Caco-2 (cell line): Measurements from ENCODE around the gene HS1BP3. TPM values are rescaled to one million over a fixed set of nuclear protein-coding genes. Genes with fewer than 3 reads are reported as not detected.

Experiments used
- BruUV-seq: library from RNA; stranded (reverse); fragments of 400-500 nt; replicated peaks from 2 replicates; lab custom pipeline; 2021; lab: Mats Ljungman, UMichigan
- CTCF ChIA-PET: fragments of 300-600 bp; sonication (Branson Sonifier 250); formaldehyde crosslinking; loops from one replicate; lab custom pipeline; 2022; ENCODE audit warnings: antibody characterized with exemption; lab: Charles Lee
- POLR2A ChIA-PET: fragments of 300-600 bp; sonication (Branson Sonifier 250); formaldehyde crosslinking; loops from one replicate; lab custom pipeline; 2022; ENCODE audit warnings: antibody characterized with exemption; lab: Charles Lee
- DNase-seq, 2 experiments: peaks; one replicate each; pipeline versions ENCODE4 v3.0.0 to v3.0.0-alpha.2; 2020 to 2022
- H3K27me3 ChIP-seq: replicated peaks from 2 replicates; pipeline ENCODE4 v1.6.0; 2011; ENCODE audit warnings: low read length; ENCODE audit not compliant: control insufficient read depth, insufficient read depth
- H3K36me3 ChIP-seq: 2 replicates; pipeline ENCODE4 v1.5.1; 2011; ENCODE audit warnings: low read length; ENCODE audit not compliant: control insufficient read depth, insufficient read depth
- H3K4me1 ChIP-seq: fragments of 250-450 bp; sonication (Bioruptor Pico); 2 replicates; pipeline ENCODE4 v1.5.1; 2020; ENCODE audit warnings: mild to moderate bottlenecking
- H3K4me3 ChIP-seq: 2 replicates; pipeline ENCODE4 v1.5.1; 2011; ENCODE audit warnings: low read depth, mild to moderate bottlenecking, control low read depth, low read length
- H3K9me3 ChIP-seq: fragments of 250-450 bp; sonication (Bioruptor Pico); 2 replicates; pipeline ENCODE4 v1.5.1; 2020; ENCODE audit warnings: mild to moderate bottlenecking, moderate library complexity
- H3K27ac Mint-ChIP-seq: one replicate; pipeline ENCODE4 v1.8.0; 2022; ENCODE audit warnings: mixed read lengths; ENCODE audit not compliant: unreplicated experiment
- H3K27me3 Mint-ChIP-seq: one replicate; pipeline ENCODE4 v1.8.0; 2022; ENCODE audit warnings: mixed read lengths; ENCODE audit not compliant: insufficient read depth, unreplicated experiment
- H3K36me3 Mint-ChIP-seq: one replicate; pipeline ENCODE4 v1.8.0; 2022; ENCODE audit warnings: mild to moderate bottlenecking, mixed read lengths; ENCODE audit not compliant: insufficient read depth, unreplicated experiment
- H3K4me1 Mint-ChIP-seq: one replicate; pipeline ENCODE4 v1.8.0; 2022; ENCODE audit warnings: low read depth, mixed read lengths; ENCODE audit not compliant: unreplicated experiment
- H3K4me3 Mint-ChIP-seq: one replicate; pipeline ENCODE4 v1.8.0; 2022; ENCODE audit warnings: mild to moderate bottlenecking, moderate library complexity, mixed read lengths; ENCODE audit not compliant: unreplicated experiment
- H3K9me3 Mint-ChIP-seq: one replicate; pipeline ENCODE4 v1.8.0; 2022; ENCODE audit warnings: mixed read lengths; ENCODE audit not compliant: unreplicated experiment
- CTCF ChIP-seq, 2 experiments: fragments of 200-600 bp in 1 of 2; IDR thresholded peaks; 1 replicate in 1 of 2; 2 replicates in 1 of 2; pipeline versions ENCODE4 v1.5.1 to v1.8.0; 2011 to 2022; ENCODE audit warnings: antibody characterized with exemption in 1 of 2, control low read depth in 1 of 2, inconsistent platforms in 1 of 2, low read depth in 1 of 2, low read length in 1 of 2, mild to moderate bottlenecking in 1 of 2, moderate library complexity in 1 of 2; ENCODE audit not compliant: insufficient read depth in 1 of 2, severe bottlenecking in 1 of 2, unreplicated experiment in 1 of 2
- intact Hi-C: fragments of 100-400 bp; cut with micrococcal nuclease; formaldehyde crosslinking; loops from one replicate; pipeline ENCODE4 v1.10.0; 2022; ENCODE audit not compliant: unreplicated experiment
- total RNA-seq: library from RNA; stranded (reverse); gene quantifications from 2 replicates; pipeline ENCODE4 v1.2.3, GENCODE V29; 2022

Gene HS1BP3
- total RNA-seq, 1 experiment from 2014 or later, result 31.1 TPM

- no TSS peak for BruUV-seq
- Histone ChIP-seq H3K27me3 (no peaks in the 10 kb centered on the region), H3K4me1 (no peaks in the 10 kb centered on the region), H3K4me3 (no peak overlapping the region), H3K9me3 (no peaks in the 10 kb centered on the region), H3K36me3 (peaks cover 2% of the 10 kb centered on the region)
- POLR2A ChIA-PET, result interaction anchor here (0.6 to 1.6 kb wide), 3 partner anchors 196 to 232 kb away, joined by 3 to 14 read pairs (median 6); partner anchors contain the start of gene RHOB
- CTCF ChIA-PET, result interaction anchor here (0.6 to 2.9 kb wide), 10 partner anchors 8 to 273 kb away, joined by 3 to 24 read pairs (median 8); partner anchors contain the start of genes HS1BP3 and RHOB
- no peak overlapping the region for H3K4me3 Mint-ChIP-seq
- H3K27me3 Mint-ChIP-seq, result no peaks in the 10 kb centered on the region
- H3K4me1 Mint-ChIP-seq, result no peaks in the 10 kb centered on the region
- H3K36me3 Mint-ChIP-seq, result peaks cover 10% of the 10 kb centered on the region
- no peak for TF ChIP-seq CTCF (IDR thresholded peaks at IDR 0.05; ENCODE audit: insufficient read depth in 1 of 2, low read depth in 1 of 2, low read length in 1 of 2, severe bottlenecking in 1 of 2, unreplicated experiment in 1 of 2)
- no peaks in the 10 kb centered on the region for H3K9me3 Mint-ChIP-seq
- H3K27ac Mint-ChIP-seq, result no peak overlapping the region
- intact Hi-C loops, result loop anchor here (2.0 kb wide), 1 partner anchor 40 kb away; no protein-coding TSS in a partner anchor
- no peak for DNase-seq
Measured at GRCh38 chr2:20643060-20643459, 7.8 kb downstream of the HS1BP3 start.

- Histone ChIP-seq H3K36me3 (peaks cover 2% of the 10 kb centered on the region), H3K27me3 (no peaks in the 10 kb centered on the region), H3K4me1 (no peaks in the 10 kb centered on the region), H3K9me3 (no peaks in the 10 kb centered on the region), H3K4me3 (no peak overlapping the region)
- peak; percentile 64 to 88 for DNase-seq
- Mint-ChIP-seq H3K4me1 (no peaks in the 10 kb centered on the region), H3K27ac (no peak overlapping the region), H3K4me3 (no peak overlapping the region), H3K27me3 (no peaks in the 10 kb centered on the region), H3K36me3 (peaks cover 10% of the 10 kb centered on the region), H3K9me3 (no peaks in the 10 kb centered on the region)
- ChIA-PET CTCF (interaction anchor here (0.5 to 2.9 kb wide), 17 partner anchors 8 to 1065 kb away, joined by 3 to 24 read pairs (median 5); partner anchors contain the start of genes HS1BP3 and RHOB), POLR2A (interaction anchor here (0.6 to 1.6 kb wide), 2 partner anchors 195 to 231 kb away, joined by 6 to 14 read pairs; partner anchors contain the start of gene RHOB)
- no TSS peak for BruUV-seq
- TF ChIP-seq CTCF (IDR thresholded peaks at IDR 0.05; ENCODE audit: insufficient read depth in 1 of 2, low read depth in 1 of 2, low read length in 1 of 2, severe bottlenecking in 1 of 2, unreplicated experiment in 1 of 2), result peak; percentile 97 to 99
- intact Hi-C loops, result loop anchor here (1.0 to 2.0 kb wide), 4 partner anchors 40 to 246 kb away; no protein-coding TSS in a partner anchor
Measured at GRCh38 chr2:20642055-20642971, 8.6 kb downstream of the HS1BP3 start.
